CD4-positive, alpha-beta T cell treated with Interleukin-4 for 1 hour (primary cell): ENCODE data around the gene ST14.
A peak's percentile ranks its signal among the peaks of the same experiment; 100 is the strongest.
"Not testable (repeated sequence)": the region's sequence is repeated elsewhere in the genome, so short reads cannot be mapped to it uniquely, and the experiment has no call there.

Experiments
- DNase-seq, 2 donors: peaks; one replicate each; pipeline ENCODE4 v3.0.0-alpha.2; 2020 to 2022

ST14 gene

GRCh38 chr11:130165601-130166456, 6.2 kb downstream of the ST14 start:
- peak in 1 of 2 donors; percentile 50 for DNase-seq

- peak in 1 of 2 donors; percentile 52 for DNase-seq
Observed at GRCh38 chr11:130166457-130166784, 6.8 kb downstream of the ST14 start.

GRCh38 chr11:130167146-130167545, 7.6 kb downstream of the ST14 start:
- DNase-seq = no peak

- no peak for DNase-seq
Observed at GRCh38 chr11:130168105-130168504, 8.5 kb downstream of the ST14 start.

- DNase-seq = no peak
Observed at GRCh38 chr11:130170345-130170744, 10.8 kb downstream of the ST14 start.

DNA sequence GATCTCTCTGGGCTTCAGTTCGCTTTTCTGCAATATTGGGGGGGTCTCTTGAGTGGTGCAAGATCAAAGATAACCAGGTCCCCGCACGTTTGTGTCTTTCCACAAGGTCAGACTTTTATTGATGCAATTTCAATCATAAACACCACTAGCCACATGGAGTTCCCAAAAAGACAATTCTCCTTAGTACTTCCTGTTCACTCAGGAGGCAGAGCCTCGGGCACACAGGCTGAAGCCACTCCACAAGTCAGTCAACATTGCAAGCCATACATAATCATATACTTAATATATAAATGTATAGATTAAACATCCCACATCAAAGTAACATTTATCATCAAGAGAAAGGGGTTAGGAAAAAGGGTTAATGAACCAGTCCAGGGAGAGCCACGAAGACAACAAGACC, 12.0 kb downstream of the ST14 start:
- DNase-seq = no peak

GRCh38 chr11:130172001-130172400, 12.4 kb downstream of the ST14 start:
- DNase-seq = not testable (repeated sequence)

DNA sequence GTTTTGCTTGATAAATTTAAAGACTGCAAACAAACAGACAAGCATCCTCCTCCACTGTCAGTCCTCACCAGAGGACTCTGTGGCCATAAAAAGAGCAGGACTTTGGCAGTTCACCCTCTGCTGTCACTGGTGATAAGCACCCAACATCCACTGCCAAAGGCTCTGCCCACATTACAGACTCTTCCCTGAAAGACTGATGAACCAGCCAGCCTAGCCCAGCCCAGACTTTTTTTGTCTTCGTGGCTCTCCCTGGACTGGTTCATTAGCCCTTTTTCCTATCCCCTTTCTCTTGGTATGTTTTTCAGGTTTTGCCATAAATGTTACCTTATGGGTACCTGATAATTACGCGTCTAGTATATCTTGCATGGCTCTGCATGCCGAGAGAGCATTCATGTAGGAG, 15.1 kb downstream of the ST14 start:
- no peak for DNase-seq

GRCh38 chr11:130175898-130176297, 16.3 kb downstream of the ST14 start:
- no peak for DNase-seq

- no peak for DNase-seq
Observed at GRCh38 chr11:130177782-130178181, 18.2 kb downstream of the ST14 start.

- DNase-seq = no peak
Observed at GRCh38 chr11:130178441-130179339, 19.1 kb downstream of the ST14 start.

- no peak for DNase-seq
Observed at GRCh38 chr11:130179396-130180306, 20.1 kb downstream of the ST14 start.

DNA sequence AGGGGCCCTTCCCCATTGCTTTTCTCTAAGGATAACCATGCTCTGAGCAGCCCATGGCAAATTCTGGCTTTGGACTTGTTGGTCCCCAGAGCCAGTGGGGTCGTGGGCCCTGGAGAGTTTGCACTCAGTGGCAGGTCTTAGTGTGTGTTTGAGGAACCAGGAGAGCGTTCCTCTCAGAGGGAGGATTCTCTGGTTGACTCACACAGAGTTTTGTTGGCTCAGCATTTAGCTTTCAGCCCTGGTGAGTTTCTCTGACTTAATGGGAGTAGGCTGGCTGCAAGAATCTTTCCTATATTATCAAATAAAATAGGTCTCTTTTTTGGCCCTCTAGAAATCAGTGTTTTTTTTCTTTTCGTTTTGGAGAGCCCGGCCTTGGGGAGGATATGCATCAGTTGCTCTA, 20.9 kb downstream of the ST14 start:
- no peak for DNase-seq

GRCh38 chr11:130180896-130181294, 21.3 kb downstream of the ST14 start:
- DNase-seq = no peak

GRCh38 chr11:130181295-130182272, 22.0 kb downstream of the ST14 start:
- DNase-seq = peak in 1 of 2 donors; percentile 45

- no peak for DNase-seq
Observed at GRCh38 chr11:130183878-130184610, 24.5 kb downstream of the ST14 start.

DNA sequence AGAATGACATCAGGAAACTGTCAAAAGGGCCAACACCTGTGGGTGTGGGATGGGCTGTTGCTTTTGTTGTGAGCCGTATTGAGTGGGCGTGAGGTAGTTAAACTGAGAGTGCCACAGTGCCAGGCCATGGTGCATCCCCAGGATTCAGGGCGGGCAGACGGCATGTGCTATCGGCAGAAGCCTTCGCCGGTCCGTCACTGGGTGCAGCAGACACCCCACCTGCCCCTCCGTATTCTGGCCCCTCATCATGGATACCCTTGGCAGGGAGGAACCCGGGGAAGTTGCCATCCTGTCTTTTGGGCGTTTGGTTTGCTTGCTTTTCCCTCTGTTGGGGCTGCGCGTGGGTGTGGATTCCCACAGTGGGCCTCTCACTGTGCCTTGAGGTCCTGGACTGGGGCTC, 27.5 kb downstream of the ST14 start:
- no peak for DNase-seq

DNA sequence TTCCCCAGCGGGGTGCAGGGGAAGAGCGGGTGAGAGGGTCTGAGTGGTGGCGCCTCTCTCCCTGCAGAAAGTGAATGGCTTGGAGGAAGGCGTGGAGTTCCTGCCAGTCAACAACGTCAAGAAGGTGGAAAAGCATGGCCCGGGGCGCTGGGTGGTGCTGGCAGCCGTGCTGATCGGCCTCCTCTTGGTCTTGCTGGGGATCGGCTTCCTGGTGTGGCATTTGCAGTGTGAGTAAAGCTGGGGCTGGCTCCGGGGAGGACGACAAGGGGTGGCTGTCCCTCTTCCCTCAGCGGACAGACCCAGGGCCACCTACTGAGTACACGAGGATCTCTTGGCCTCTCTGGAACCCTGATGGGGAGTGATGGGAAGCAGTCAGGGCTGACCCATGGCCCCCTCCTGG, 28.5 kb downstream of the ST14 start:
- DNase-seq = no peak

GRCh38 chr11:130188585-130189347, 29.2 kb downstream of the ST14 start:
- no peak for DNase-seq
